Stomach smooth muscle (tissue), 2 donors: ENCODE data around the gene RASGRP2.

ENCODE experiments used
- H3K27ac ChIP-seq: one replicate; pipeline ENCODE4 v1.7.0; 2013; ENCODE audit warnings: mild to moderate bottlenecking, low read length, inconsistent platforms
- H3K27me3 ChIP-seq, 2 donors: one replicate each; pipeline ENCODE4 v1.7.0; 2013; ENCODE audit warnings: low read length in 2 of 2; ENCODE audit not compliant: insufficient read depth in 2 of 2, control insufficient read depth in 1 of 2
- H3K36me3 ChIP-seq, 2 donors: one replicate each; pipeline ENCODE4 v1.7.0; 2013; ENCODE audit warnings: low read length in 2 of 2; ENCODE audit not compliant: control insufficient read depth in 2 of 2, insufficient read depth in 2 of 2
- H3K4me1 ChIP-seq: one replicate; pipeline ENCODE4 v1.7.0; 2013; ENCODE audit warnings: low read length; ENCODE audit not compliant: control insufficient read depth, insufficient read depth
- H3K4me3 ChIP-seq, 2 donors: one replicate each; pipeline ENCODE4 v1.7.0; 2013; ENCODE audit warnings: low read length in 2 of 2
- H3K9ac ChIP-seq, 2 donors: one replicate each; pipeline ENCODE4 v1.7.0; 2013; ENCODE audit warnings: low read length in 2 of 2, mild to moderate bottlenecking in 1 of 2
- H3K9me3 ChIP-seq, 2 donors: one replicate each; pipeline ENCODE4 v1.7.0; 2013; ENCODE audit warnings: low read length in 2 of 2; ENCODE audit not compliant: control insufficient read depth in 2 of 2
- donor health status: healthy.
- donor health status: Pancreatic carcinoma.

Gene RASGRP2

GRCh38 chr11:64743591-64744543 lies at the start of gene RASGRP2:
TSS of gene RASGRP2 (minus strand) at chr11:64744142. CDS start at chr11:64742866, 1,276 bp downstream.
- Histone ChIP-seq H3K9ac (peak within 1 kb of the TSS; percentile 91 to 93), H3K36me3 (no peaks in the 10 kb centered on the region), H3K4me3 (peak within 1 kb of the TSS; percentile 67 to 84), H3K9me3 (no peaks in the 10 kb centered on the region), H3K27ac (peak within 1 kb of the TSS; percentile 99), H3K4me1 (peaks cover 44% of the 10 kb centered on the region), H3K27me3 (no peaks in the 10 kb centered on the region)

- Histone ChIP-seq H3K9me3 (no peaks in the 10 kb centered on the region), H3K27me3 (no peaks in the 10 kb centered on the region), H3K4me1 (peaks cover 2% of the 10 kb centered on the region), H3K36me3 (peaks cover 9 to 25% of the 10 kb centered on the region in 2 donors), H3K4me3 (no peak overlapping the region), H3K27ac (no peak overlapping the region), H3K9ac (no peak overlapping the region)
Measured at GRCh38 chr11:64792482-64792881, 48.5 kb upstream of the RASGRP2 start.

- H3K36me3 ChIP-seq = peaks cover 7 to 18% of the 10 kb centered on the region in 2 donors
Measured at GRCh38 chr11:64791781-64792291, 47.9 kb upstream of the RASGRP2 start.

GRCh38 chr11:64790205-64791095 lies 46.5 kb upstream of the RASGRP2 start:
- Histone ChIP-seq H3K27me3 (no peaks in the 10 kb centered on the region), H3K27ac (no peak overlapping the region), H3K9ac (no peak overlapping the region), H3K36me3 (peaks cover 0 to 10% of the 10 kb centered on the region in 2 donors), H3K4me3 (no peak overlapping the region), H3K4me1 (peaks cover 3% of the 10 kb centered on the region), H3K9me3 (no peaks in the 10 kb centered on the region)

More at GRCh38 chr11:64791781-64792291, 47.9 kb upstream of the RASGRP2 start:
- Histone ChIP-seq H3K9ac (no peak overlapping the region), H3K27me3 (no peaks in the 10 kb centered on the region), H3K4me1 (peaks cover 3% of the 10 kb centered on the region), H3K9me3 (no peaks in the 10 kb centered on the region), H3K27ac (no peak overlapping the region), H3K4me3 (no peak overlapping the region)

GRCh38 chr11:64789331-64790204 lies 45.6 kb upstream of the RASGRP2 start:
- H3K27me3 ChIP-seq = no peaks in the 10 kb centered on the region
- H3K9ac ChIP-seq = no peak overlapping the region
- H3K4me3 ChIP-seq = no peak overlapping the region
- peaks cover 3% of the 10 kb centered on the region for H3K4me1 ChIP-seq
- H3K36me3 ChIP-seq = peaks cover 0 to 10% of the 10 kb centered on the region in 2 donors
- H3K9me3 ChIP-seq = no peaks in the 10 kb centered on the region
- no peak overlapping the region for H3K27ac ChIP-seq

- no peak overlapping the region for H3K27ac ChIP-seq
- H3K4me3 ChIP-seq = no peak overlapping the region
- peaks cover 0 to 10% of the 10 kb centered on the region in 2 donors for H3K36me3 ChIP-seq
- no peaks in the 10 kb centered on the region for H3K9me3 ChIP-seq
- no peak overlapping the region for H3K9ac ChIP-seq
- H3K27me3 ChIP-seq = no peaks in the 10 kb centered on the region
- peaks cover 3% of the 10 kb centered on the region for H3K4me1 ChIP-seq
Measured at GRCh38 chr11:64788321-64789215, 44.6 kb upstream of the RASGRP2 start.

- Histone ChIP-seq H3K27me3 (no peaks in the 10 kb centered on the region), H3K4me1 (peaks cover 3% of the 10 kb centered on the region), H3K9me3 (no peaks in the 10 kb centered on the region), H3K36me3 (peaks cover 0 to 10% of the 10 kb centered on the region in 2 donors), H3K4me3 (no peak overlapping the region), H3K9ac (peak overlapping the region in 1 of 2 donors; percentile 21), H3K27ac (no peak overlapping the region)
Measured at GRCh38 chr11:64787526-64788320, 43.8 kb upstream of the RASGRP2 start.

GRCh38 chr11:64786308-64786707 lies 42.4 kb upstream of the RASGRP2 start:
- Histone ChIP-seq H3K9ac (no peak overlapping the region), H3K36me3 (peaks cover 0 to 9% of the 10 kb centered on the region in 2 donors), H3K27ac (no peak overlapping the region), H3K4me1 (peaks cover 3% of the 10 kb centered on the region), H3K9me3 (no peaks in the 10 kb centered on the region), H3K27me3 (no peaks in the 10 kb centered on the region), H3K4me3 (no peak overlapping the region)
